HG02870 (cell line): Measurements from ENCODE around the gene TBC1D5.

ENCODE experiments used
- ATAC-seq: cut with Tn5 transposase; IDR thresholded peaks from one replicate; pipeline ENCODE4 v1.9.1; 2021; ENCODE audit warnings: mild to moderate bottlenecking, moderate library complexity; ENCODE audit not compliant: unreplicated experiment

The TBC1D5 gene

GRCh38 chr3:17125738-17126442 is 616.5 kb downstream of the TBC1D5 start:
- no peak for ATAC-seq

GRCh38 chr3:17122758-17123157 is 619.7 kb downstream of the TBC1D5 start:
- no peak for ATAC-seq

GRCh38 chr3:17121336-17121735 is 621.1 kb downstream of the TBC1D5 start:
- no peak for ATAC-seq

GRCh38 chr3:17120115-17120514 is 622.3 kb downstream of the TBC1D5 start:
- no peak for ATAC-seq

GRCh38 chr3:17119201-17120072 is 623.0 kb downstream of the TBC1D5 start:
- no peak for ATAC-seq

GRCh38 chr3:17118771-17119170 is 623.7 kb downstream of the TBC1D5 start:
- ATAC-seq = no peak

GRCh38 chr3:17116007-17116600 is 626.3 kb downstream of the TBC1D5 start:
- ATAC-seq = no peak

GRCh38 chr3:17115186-17115585 is 627.2 kb downstream of the TBC1D5 start:
- no peak for ATAC-seq

GRCh38 chr3:17111586-17111985 is 630.8 kb downstream of the TBC1D5 start:
- ATAC-seq = no peak

- ATAC-seq = peak; percentile 72
These were observed 631.6 kb downstream of the TBC1D5 start for GRCh38 chr3:17110660-17111396.
